GM12875 (cell line): ENCODE measurements around the gene PRRC2A.

Source experiments
- H3K4me3 ChIP-seq: one replicate; pipeline ENCODE4 v1.5.1; 2011; ENCODE audit warnings: low read depth, low read length, control low read depth
- TF ChIP-seq, protein P1 (sequence below): IDR thresholded peaks from 2 replicates; pipeline ENCODE4 v1.5.1; 2011; ENCODE audit warnings: low read depth, mild to moderate bottlenecking, control low read depth, inconsistent platforms, low read length, moderate library complexity, borderline replicate concordance; ENCODE audit not compliant: insufficient read depth

PRRC2A gene

DNA sequence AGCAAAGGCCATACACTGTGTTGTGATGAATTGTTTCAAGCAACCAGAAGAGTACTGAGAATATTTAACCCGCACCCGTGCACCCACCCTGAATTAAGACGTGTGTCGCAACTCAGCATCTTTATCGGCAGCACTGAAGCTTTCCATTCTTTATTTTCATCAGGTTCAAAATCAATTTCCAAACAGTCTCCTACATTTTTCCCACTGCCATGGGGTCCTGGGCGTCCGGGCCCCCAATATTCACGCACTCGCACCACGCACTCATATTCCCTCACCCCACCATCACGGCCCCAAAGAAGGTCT, 40.1 kb upstream of the PRRC2A start:
- peak overlapping the region; percentile 64 for H3K4me3 ChIP-seq

DNA sequence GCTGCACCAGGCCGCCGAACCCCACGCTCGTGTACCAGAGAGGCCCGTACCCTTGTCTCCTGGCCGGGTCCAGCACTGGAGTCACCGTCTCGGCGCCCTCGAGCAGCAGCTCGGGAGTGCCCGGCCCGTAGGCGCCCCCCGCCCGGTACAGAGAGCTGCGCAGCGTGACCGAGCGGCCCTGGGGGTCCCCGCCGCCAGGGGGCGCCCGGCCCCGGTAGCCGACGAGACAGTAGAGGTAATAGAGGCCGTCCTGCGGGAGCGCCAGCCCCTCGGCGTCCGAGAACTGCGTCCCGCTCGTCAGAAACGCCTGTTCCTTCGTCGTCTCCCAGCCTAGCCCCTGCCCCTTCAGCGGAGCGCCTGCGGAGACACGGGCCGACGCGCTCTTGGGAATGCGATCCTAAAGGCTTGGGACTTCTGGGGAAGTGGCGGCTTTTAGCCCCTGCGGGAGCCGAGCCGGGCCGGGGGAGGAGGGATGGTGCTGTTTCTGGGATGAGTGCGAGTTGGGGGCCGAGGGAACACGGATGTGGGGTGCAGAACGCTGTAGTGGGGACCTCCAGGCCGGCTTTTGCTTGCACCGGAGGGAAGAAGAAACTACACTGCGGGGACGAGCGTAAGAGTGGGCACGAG, 39.6 kb upstream of the PRRC2A start:
- TF ChIP-seq, protein P1, sequence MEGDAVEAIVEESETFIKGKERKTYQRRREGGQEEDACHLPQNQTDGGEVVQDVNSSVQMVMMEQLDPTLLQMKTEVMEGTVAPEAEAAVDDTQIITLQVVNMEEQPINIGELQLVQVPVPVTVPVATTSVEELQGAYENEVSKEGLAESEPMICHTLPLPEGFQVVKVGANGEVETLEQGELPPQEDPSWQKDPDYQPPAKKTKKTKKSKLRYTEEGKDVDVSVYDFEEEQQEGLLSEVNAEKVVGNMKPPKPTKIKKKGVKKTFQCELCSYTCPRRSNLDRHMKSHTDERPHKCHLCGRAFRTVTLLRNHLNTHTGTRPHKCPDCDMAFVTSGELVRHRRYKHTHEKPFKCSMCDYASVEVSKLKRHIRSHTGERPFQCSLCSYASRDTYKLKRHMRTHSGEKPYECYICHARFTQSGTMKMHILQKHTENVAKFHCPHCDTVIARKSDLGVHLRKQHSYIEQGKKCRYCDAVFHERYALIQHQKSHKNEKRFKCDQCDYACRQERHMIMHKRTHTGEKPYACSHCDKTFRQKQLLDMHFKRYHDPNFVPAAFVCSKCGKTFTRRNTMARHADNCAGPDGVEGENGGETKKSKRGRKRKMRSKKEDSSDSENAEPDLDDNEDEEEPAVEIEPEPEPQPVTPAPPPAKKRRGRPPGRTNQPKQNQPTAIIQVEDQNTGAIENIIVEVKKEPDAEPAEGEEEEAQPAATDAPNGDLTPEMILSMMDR: peak; percentile 98
- peak overlapping the region; percentile 64 for H3K4me3 ChIP-seq

More for the DNA sequence above, 40.1 kb upstream of the PRRC2A start:
- TF ChIP-seq, protein P1: no peak

DNA sequence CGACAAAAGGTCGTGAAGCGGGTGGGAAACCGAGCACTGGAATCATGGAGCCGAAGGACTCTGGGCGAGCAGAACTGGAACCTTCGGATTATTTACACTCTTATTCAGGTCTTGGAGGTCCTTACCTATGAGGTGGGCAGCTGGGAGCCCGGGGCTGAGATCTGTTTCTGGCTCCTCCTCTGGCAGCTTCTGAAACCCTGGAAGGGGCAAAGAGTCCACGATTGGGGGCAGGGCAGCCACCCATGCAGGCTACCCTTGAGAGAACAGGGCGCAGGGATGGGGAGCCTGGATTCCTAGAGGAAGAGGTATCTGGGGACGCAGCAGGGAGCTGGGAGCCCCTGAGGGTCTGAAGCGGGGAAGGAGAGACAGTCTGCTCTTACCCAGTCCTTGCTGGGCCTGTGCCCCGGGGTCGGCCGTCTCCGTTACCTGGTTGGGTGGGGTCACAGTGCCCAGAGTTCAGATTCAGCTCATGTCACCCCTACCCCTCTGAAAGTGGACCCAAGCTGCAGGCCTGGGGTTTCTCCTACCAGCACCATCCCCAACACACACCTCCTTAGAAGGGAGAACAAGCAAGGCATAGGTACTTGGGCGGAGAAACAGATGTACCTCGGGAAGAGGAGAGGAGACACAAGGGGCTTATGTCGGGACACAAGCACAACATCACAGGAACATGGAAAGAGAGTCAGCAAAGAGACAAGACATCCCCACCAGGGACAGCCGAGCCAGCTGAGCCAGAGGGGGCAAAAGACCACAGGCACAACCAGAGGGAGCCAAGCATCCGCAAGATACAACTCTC, 38.9 kb upstream of the PRRC2A start:
- TF ChIP-seq, protein P1: no peak

DNA sequence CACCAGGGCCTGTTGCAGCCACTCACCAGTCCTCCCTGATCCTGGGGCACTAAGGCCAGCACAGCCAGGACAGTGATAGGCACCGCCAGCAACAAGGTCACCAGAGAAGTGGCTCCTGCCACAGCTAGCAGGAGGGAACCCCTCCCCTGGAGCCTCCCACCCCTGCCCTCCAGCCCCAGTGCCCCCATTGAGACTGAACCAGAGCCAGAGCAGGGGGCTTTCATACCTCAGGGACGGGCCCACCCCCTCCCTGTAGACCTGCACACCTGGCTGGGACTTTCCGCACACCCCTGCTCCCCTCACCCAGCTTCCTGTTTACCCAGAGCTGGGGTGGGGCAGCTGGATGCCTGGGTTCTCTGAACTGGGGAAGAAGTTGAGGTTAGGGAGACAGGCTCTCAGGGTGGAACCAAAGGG, 38.3 kb upstream of the PRRC2A start, which contains the start of gene LTB:
Gene LTB, minus strand, starts transcription at position 195 of the 414 bp plus-strand sequence. Its CDS starts 7 bp downstream, at position 188.
- H3K4me3 ChIP-seq: peak within 1 kb of the TSS; percentile 64
- TF ChIP-seq, protein P1: no peak

More for the DNA sequence above, 38.9 kb upstream of the PRRC2A start:
- peak overlapping the region; percentile 64 for H3K4me3 ChIP-seq

DNA sequence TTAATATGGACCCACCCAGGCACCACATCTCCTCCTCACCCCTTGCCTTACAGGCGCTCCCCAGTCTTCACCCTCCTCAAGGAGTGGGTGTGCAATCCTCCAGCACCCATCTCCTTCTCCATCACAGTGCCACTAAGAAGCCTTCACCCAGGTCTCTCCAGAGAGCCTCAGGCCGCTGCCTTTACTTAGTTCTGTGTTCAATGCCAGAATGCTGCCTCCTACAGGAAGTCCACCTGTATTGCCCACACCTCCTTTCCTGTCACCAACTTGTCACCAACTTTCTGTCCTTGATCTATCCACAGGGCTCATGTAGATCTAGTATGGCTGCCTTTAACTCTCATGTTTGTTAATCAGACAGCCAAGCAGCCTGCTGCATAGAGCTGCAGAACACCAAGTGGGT, 35.0 kb upstream of the PRRC2A start:
- TF ChIP-seq, protein P1: peak; percentile 74
- no peak overlapping the region for H3K4me3 ChIP-seq

DNA sequence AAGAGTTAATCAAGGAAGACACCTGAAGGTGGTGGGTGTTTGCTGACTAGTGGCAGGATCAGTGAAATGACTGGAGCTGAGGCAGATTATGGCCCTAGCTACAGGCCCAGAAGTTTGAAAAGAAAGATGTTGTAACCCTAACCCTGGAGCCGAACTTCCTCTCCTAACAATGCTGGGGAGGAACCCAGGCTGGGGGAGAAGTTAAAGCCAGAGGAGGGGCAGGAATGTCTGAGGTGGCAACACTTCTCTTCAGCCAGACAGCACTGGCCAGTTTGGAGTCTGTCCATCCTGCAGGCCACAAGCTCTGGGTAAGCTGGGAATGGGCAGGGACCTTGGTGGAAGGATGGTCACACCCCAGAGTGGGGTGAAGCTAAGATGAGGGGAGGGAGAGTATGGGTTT, 34.5 kb upstream of the PRRC2A start, which contains the start of gene LST1:
Gene LST1, plus strand, starts transcription at position 270 of the 400 bp plus-strand sequence. CDS start 1,023 bp downstream, outside the sequence.
- H3K4me3 ChIP-seq: peak within 1 kb of the TSS; percentile 38

More for the DNA sequence above, 34.5 kb upstream of the PRRC2A start, which contains the start of gene LST1:
- TF ChIP-seq, protein P1: no peak
